ENCODE measurements around the gene EPB41L2.

GRCh38 chr6:130934848-130935585, 128.0 kb downstream of the EPB41L2 start:
- TF ChIP-seq CTCF (IDR thresholded peaks at IDR 0.05) (no peak), POLR2A (IDR thresholded peaks at IDR 0.05) (no peak)
